Smooth muscle cell of the brain vasculature (primary cell): Measurements from ENCODE around the gene ZNF160.
A peak's percentile ranks its signal among the peaks of the same experiment; 100 is the strongest.
"Not testable (repeated sequence)": the region's sequence is repeated elsewhere in the genome, so short reads cannot be mapped to it uniquely, and the experiment has no call there.

ENCODE experiments used
- DNase-seq: peaks from one replicate; pipeline ENCODE4 v3.0.0-alpha.2; 2012; ENCODE audit warnings: low read depth, low spot score

The ZNF160 gene

DNA sequence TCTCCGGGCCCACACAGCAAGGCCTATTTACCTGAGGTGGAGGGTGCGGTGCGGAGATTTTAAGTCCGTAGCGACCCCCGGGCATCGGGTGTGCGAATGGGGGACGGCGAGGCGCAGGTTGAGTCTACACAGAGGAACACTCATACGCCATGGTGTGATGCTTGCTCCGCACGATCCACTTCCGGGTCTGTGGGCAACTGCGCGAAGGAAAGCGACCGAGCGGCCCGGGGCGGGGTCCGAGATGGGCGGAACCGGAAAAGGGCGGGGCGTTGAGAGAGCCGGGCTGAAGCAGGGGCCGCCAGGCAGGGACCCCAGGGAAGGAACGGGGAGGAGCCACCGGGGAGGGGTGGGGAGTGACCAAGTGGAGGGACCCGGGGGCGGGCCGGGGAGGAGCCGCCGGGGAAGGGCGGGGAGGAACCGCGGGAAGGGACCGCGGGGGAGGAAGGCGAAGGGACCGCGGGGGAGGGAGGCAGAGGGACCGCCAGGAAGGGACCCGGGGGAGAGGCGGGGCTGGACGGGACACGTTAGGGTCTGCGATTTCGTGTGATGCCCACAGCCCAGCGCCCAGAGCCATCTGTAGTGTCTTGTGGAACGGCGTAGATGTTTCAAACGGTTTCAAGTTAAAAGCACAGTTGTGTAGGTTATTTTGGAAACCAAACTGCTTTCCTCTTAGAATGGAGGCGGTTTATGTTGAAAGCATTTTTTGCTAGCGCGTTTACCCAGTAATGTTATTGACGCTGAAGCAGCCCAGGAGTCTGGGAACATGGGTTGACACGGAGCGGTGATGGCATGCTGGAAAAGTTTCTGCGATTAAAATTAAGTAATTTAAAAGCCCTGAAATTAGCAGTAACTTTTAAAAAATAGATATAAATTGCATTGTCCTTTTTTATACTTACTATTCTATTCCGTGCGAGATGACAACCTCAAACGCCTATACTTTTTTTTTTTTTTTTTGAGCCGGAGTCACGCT is at the start of gene ZNF160:
Gene ZNF160 (minus strand): TSS at position 189 of the 970 bp plus-strand sequence. CDS start 17,146 bp downstream, outside the sequence.
- peak; percentile 85 for DNase-seq

DNA sequence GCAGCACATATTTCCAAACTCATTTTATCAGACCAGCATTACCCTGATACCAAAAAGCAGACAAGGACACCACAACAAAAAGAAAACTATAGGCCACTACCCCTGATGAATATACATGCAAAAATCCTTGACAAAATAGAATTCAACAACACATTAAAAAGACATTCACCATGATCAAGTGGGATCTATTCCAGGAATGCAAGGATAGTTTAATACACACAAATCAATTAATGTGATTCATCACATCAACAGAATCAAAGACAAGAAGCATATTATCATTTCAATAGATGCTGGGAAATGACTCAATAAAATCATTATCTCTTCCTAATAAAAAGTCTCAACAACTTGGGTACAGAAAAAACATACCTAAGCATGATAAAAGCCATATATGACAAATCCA is 44.4 kb upstream of the ZNF160 start:
- DNase-seq, result no peak

DNA sequence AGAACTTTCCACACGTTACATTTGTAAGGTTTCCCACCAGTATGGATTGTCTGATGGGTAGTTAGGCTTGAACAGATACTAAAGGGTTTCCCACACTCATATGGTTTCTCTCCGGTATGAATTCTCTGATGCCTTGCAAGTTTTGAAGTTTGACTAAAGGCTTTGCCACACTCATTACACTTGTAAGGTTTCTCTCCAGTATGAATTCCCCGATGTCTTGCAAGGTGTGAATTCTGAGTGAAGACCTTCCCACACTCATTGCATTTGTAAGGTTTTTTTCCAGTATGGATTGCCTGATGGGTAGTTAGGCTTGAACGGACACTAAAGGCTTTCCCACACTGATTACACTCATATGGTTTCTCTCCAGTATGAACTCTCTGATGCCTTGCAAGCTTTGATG is 37.1 kb upstream of the ZNF160 start:
- DNase-seq, result no peak

DNA sequence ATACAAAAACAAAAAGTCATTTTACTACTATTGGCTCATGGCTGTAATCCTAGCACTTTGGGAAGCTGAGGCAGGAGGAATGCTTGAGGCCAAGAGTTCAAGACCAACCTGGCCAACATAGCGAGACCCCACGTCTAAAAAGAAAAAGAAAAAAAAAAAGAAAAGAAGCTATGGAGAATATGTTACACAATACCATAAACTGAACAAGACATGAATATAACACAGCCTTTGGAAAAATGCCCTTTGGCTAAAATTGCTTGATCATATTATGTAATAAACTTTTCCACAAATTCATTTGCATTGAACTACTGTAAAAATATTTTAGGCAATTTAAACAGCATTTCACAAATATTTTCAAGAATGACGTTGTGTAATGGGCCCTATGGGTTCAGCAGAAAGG is 33.2 kb upstream of the ZNF160 start:
- no peak for DNase-seq

DNA sequence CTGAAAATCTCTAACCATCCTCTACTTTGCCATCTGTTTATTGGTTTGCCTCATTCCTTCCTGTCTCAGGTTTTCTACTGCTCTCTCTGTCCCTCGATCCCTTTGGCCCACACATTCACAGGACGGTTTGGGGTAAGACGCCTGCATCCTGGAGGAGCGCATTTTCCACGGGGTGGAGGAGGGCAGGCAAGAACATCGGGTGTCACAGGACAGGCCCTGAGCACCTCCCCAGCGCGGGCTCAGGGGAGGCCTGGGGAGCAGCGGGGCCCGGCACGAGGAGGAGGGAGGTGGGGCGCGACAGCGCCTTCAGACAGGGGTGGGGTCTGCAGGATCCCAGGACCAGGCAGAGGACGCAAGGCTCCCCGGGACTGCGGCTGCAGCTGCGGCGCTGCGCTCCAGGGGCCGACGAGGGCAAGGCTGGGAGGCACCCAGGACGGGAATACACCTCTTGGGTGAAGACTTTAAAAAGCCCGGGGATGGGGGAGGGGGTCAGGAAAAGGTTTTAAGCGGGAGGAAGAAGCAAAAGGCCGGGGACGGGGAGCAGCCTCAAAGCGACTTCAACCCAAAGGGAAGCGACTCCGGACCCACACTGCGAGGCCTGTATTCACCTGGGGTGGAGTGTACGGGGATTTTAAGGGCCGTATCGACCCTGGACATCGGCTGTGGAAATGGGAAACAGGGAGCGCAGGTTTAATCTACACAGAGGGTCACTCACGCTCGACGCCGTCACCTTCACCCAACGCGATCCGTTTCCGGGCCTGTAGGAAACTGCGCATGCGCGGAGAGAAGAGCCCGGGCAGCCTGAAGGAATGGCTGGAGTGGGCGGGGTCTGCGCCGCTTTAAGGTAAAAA is 29.1 kb upstream of the ZNF160 start, which contains the start of gene ZNF415:
Gene ZNF415 (minus strand): TSS at position 770 of the 851 bp plus-strand sequence. CDS start 10,234 bp downstream, outside the sequence.
- DNase-seq, result no peak

DNA sequence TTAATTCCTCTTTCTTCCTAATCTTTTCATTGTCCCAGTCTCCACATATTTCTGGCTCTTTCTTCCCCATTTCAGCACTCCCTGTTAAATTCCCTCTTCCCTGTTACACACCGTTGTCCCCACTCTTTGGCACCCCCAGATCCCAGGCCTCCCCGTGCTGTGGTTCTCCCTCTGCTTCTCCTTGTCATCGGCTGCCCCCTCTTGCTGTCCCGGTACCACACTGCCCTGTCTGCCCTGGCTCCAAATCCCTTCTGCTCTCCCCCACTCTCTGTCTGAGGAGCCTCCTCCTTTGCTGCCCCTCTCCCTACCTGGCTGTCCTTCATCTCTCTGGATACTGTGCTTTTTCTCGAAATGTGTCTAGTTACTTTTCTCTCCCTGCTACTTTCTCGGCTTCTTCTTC is 28.5 kb upstream of the ZNF160 start:
- DNase-seq, result no peak

DNA sequence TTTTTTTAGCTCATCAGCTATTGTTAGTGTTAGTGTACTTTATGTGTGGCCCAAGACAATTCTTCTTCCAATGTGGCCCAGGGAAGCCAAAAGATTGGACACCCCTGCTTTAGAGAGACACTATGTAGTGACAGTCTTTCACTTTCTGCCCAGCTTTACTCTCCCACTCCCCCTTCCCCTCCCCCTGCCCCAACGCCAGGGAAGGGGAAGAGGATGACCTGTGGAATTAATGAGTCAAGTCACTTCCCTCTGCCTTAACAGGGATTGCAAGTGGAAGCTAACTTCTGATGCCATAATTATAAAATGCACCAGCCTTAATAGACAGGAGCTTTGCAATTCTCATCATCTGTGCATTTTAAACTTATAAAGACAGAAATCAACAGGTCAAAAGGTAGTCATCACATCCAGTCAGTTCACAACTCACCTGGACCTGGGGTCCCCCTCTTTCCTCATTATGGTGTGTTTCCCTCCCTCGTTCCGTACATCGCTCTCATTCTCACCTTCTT is 27.9 kb upstream of the ZNF160 start:
- no peak for DNase-seq

DNA sequence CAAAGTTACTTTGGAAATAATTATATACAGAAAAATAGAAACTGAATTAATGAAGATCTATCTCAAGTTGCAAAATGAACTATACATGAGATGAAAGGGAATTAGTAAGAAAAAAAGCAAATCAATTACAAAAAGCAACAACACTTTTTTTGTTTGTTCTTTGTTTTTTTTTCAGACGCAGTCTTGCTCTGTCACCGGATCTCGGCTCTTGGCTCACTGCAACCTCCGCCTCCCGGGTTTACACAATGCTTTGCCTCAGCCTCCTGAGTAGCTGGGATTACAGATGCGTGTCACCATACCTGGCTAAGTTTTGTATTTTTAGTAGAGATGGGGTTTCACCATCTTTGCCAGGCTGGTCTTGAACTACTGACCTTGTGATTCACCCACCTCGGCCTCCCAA is 27.3 kb upstream of the ZNF160 start:
- DNase-seq, result no peak

DNA sequence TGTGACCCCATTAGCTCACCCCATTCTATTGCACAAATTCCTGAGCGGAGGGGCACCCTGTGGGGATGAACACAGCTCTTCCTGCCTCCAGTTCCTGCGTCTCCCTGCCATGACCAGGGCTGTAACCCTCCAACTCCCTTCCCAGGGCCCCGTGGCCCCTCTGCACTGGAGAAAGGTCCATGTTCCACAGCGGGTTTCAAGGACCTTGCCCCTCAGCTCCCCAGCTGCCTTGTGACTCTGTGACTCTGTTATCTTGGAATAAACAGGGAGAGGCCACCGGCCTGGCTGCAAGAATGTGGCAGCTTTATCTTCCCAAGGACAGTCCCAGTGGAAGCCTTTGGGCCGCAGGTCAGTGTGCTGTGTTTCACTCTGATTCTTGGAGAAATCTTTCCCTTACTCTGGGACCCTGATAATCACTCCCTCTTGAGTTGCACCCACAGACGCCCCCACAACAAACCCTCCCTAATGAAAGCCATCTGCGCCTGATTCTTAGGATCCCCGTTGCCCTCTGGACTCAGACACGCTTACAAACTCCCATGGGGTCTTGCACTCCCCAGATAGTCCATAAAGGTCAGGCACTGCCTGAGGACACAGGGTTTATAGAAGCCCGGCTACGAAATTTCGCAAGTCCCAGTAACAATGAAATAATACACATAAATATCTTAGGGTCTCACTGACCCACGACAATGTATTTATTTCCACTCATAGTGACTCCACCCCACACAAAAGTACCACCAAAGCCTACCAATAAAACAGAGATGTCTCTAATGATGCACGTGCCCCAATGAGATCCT is 23.7 kb upstream of the ZNF160 start:
- not testable (repeated sequence) for DNase-seq

DNA sequence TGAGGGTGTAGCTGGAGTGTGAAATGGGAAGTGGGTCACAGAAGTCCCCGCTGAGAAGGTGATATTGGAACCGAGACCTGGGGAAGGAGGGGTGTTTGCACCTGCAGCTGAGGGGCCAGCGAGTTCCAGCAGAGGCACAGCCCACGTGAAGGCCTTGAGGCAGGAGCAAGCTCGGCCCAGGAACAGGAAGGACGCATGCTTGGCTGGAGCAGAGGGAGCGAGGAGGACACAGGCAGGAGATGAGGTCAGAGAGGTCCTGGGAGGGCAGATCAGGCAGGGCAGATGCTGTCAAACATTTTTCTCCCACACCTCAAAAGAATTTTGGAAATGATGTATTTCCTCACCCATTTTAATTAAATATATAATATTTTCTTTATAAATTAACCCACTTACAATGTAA is 20.2 kb upstream of the ZNF160 start:
- DNase-seq, result no peak

DNA sequence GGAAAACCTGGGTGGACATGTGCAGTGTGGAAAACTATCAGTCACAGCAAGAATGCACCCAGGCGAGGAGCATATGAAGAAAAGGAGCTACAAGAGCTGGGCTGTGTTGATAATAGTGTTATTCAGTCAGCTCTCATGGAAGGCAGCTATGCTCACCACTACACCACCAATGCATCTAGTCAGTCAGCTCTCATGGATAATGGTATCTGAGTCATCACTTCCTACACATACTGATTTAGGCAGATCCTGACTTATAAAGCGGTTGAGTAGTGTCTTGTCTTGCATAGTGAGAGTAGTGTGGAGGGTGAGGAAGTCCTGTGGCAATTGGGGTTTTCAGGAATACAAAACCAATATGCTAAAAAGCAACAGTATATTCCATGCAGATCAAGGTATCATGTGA is 9.1 kb upstream of the ZNF160 start:
- no peak for DNase-seq

DNA sequence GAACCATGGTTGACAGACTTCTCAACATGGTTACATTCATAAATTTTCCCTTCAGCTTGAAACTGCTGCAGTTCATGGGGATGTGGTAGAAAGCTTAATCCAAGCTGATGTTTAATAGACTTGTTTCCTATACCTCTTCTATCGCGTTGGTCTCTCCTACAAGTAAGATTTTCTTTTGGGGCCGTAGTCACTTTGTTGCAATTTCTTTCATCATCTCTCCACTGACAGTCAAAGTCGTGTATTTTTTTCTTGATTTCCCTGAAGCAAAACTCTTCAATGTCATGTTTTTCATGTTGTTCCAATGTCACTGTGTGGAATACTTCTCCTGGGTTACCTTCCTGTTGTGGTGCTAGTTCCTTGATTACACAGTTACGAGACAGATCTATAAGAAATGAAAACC is 6.3 kb upstream of the ZNF160 start:
- DNase-seq, result no peak

DNA sequence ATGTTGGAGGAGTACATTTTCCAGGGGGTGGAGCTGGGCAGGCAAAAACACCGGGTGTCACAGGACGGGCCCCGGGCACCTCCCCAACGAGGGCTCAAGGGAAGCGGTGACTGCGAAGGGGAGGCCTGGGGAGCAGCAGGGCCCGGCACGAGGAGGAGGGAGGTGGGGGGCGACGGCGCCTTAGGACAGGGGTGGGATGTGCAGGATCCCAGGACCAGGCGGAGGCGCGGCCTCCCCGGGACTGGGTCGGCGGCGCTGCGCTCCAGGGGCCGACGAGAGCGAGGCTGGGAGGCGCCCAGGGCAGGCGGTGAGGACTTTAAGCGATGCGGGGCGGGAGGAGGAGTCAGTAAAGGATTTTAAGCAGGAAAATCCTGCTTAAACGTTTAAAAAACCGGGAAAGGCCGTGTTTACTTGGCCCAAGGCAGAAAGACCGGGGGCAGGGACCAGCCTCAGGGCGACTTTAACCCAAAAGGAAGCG is 427 bp downstream of the ZNF160 start:
- DNase-seq, result no peak

DNA sequence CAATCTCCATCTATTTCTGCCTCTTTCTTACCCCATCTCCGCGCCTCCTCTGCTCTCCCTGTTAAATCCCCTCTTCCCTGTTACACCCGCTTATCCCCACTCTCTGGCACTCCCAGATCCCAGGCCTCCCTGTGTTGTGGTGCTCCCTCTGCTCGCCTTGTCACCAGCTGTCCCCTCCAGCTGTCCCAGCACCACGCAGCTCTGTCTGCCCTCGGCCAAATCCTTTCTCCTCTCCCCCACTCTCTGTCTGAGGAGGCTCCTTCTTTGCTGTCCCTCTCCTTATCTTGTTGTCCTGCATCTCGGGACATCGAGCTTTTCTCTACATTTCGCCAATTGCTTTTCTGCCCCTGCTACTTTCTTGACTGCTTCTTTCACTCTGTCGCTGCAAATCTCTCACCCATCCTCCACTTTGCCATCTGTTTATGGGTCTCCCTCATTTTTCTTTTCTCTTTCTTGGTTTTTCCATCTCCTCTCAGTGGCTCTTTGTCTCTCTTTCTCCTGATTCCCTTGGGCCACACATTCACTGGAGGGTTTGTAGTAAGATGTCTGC is 941 bp downstream of the ZNF160 start:
- no peak for DNase-seq

DNA sequence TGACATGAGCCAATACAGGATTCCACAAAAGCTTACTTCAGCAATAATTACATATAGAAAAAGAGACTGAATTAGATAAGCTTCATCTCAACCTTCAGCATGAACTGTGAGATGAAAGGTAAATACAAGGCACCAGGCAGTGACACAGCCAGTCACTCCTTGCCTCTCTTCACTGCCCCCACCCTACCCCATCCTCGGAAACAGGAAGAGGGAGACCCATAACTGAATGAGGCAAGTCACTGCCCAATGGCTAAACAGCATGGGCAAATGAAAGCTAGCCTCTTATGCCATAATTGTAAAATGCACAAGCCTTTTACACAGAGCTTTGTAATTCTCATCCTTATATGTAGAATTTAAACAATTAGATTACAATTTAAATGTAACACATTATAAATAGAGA is 1.7 kb downstream of the ZNF160 start:
- no peak for DNase-seq

DNA sequence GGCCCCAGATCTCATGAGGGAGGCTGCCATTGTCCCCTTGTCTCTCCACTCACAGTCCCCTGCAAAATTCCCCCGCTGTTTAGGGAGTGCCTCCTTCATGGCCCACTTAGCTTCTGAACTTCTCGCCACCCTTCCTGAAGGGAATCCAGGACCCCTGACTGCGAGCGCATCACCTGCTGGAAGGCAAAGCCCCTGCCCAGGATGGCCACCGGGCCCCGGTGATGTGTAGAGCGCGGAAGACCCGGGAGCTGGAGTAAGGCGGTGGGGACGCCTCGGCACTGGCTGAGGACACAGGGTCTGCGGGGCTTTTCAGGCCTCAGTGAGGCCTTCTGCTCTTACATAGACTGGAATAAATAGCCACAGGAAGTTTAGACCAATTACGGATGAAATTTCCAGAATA is 4.7 kb downstream of the ZNF160 start:
- not testable (repeated sequence) for DNase-seq

DNA sequence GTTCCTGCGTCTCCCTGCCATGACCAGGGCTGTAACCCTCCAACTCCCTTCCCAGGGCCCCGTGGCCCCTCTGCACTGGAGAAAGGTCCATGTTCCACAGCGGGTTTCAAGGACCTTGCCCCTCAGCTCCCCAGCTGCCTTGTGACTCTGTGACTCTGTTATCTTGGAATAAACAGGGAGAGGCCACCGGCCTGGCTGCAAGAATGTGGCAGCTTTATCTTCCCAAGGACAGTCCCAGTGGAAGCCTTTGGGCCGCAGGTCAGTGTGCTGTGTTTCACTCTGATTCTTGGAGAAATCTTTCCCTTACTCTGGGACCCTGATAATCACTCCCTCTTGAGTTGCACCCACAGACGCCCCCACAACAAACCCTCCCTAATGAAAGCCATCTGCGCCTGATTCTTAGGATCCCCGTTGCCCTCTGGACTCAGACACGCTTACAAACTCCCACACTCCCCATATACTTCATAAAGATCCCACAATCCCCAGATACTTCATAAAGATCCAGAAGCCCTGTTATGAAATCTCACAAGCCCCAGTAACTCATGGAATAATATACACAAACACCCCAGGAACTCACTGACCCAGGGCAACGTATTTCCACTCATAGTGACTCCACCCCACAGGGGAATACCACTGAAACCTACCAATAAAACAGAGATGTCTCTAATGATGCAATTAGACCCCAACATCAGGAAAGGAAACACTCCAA is 6.1 kb downstream of the ZNF160 start:
- DNase-seq, result not testable (repeated sequence)

DNA sequence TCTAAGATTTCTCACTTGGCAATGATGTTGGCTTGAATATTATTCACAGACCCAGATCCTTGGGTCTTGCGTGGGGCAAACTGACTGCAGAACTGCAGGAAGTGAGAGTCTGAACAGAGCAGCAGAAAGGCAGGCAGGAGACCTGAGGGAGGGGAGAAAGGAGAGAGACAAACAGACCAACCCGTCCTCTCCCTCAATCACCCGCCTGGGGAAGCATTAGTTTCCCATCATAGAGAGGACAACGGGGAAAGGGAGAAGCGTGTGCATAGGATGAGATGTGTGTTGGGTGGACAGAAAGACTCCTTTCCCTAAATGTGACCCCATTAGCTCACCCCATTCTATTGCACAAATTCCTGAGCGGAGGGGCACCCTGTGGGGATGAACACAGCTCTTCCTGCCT is 6.6 kb downstream of the ZNF160 start:
- not testable (repeated sequence) for DNase-seq

DNA sequence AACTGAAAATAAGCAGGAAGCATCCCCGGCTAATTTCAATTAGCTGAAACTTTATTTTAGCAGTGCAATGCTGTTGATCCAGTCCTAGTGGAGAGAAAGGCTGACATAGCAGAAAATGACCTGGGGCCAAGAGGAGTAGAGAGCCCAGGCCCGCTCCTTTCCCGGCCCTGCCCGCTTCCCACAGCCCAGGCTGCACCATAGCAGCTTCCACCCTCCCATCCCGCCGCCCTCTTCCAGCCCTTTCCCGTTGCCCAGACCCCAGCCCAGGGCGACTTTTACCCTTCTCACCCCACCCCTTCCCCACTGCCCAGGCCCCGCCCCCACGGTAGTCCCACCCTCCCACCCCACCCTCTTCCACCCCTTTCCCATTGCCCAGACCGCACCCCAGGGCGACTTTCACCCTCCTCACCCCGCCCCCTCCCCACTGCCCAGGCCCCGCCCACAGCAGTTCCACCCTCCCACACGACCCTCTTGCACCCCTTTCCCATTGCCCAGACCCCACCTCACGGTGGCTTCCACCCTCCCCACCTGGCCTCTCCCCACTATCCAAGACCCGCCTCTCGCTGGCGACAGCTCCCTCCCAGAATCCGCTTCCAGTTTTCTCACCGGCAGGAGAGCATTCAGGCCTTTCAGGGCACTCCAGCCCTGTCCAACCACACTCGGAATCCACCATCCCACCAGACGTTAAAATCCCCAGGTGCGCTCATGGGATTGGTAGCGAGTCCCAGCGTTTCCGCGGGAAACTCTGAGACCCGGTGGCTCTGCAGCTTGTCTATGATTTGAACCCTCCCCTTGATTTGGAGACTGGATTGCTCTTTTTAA is 8.3 kb downstream of the ZNF160 start:
- no peak for DNase-seq
